ENCODE results near the gene KLHL34.

KLHL34 gene, protein sequence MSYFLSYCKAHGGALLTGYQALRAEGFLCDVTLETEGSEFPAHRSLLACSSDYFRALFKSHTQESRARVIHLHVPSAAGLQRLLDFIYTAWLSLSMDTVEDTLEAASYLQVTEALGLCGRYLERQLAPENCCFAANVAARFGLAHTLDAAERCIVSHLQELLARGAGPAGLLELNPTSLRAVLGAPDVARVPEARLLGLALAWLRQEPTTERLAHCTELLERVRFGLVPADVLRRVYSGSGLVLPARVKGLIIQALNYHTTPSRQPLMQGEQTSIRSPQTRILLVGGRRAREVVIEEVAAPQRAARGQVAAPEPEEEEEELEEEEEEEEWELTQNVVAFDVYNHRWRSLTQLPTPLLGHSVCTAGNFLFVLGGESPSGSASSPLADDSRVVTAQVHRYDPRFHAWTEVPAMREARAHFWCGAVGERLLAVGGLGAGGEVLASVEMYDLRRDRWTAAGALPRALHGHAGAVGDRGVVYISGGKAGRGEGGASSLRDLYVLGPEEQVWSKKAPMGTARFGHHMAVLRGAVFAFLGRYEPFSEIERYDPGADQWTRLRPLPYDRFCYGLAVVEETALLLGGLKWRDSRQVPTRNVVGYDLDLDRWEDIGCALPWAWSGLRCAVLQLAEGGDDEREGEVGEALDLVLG

DNA sequence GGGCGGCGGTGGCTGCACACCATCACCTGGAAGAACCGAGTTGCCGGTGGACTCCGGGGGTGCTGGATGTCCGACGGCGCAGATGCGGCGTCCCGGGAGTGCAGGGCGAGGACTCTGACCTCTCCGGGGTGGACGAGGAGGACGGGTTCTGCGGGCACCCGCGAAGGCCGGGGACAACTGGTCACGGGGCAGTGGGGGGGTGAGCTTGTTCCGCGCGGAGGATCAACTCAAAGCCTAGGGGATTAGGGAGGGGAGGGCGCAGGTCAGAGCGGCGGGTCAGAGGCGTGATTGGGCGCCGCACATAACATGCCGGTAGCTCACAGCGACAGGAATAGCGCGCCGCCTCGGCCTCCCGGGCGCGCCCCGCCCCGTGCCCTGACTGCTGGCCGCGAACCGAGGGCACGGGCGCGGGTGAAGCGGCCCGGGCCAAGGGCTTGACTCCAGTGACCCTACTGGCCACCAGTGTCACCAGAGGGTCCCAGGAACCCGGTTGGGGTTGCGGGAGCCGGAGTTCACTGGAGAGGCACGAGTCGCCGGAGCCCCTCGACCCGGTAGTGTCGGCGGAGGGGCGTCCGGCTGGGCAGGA lies at the start of gene KLHL34:
Gene KLHL34, minus strand, starts transcription at position 179 of the 586 bp plus-strand sequence. CDS start 542 bp downstream, outside the sequence.
- Mint-ChIP-seq H3K27me3 (peaks cover 20 to 30% of the 10 kb centered on the region in 2 donors), H3K4me1 (peaks cover 7 to 11% of the 10 kb centered on the region in 2 donors), H3K36me3 (peaks cover 3 to 4% of the 10 kb centered on the region in 2 donors), H3K27ac (peak within 1 kb of the TSS; percentile 67), H3K9me3 (peaks cover 0 to 3% of the 10 kb centered on the region in 2 donors), H3K4me3 (peak within 1 kb of the TSS; percentile 52 to 68)
- DNase-seq = no peak
- no peak for ATAC-seq (replicated peaks)

- Mint-ChIP-seq H3K9me3 (peaks cover 0 to 3% of the 10 kb centered on the region in 2 donors), H3K27me3 (peaks cover 0 to 5% of the 10 kb centered on the region in 2 donors)
Observed at GRCh38 chrX:21705225-21705624, 47.1 kb upstream of the KLHL34 start.

DNA sequence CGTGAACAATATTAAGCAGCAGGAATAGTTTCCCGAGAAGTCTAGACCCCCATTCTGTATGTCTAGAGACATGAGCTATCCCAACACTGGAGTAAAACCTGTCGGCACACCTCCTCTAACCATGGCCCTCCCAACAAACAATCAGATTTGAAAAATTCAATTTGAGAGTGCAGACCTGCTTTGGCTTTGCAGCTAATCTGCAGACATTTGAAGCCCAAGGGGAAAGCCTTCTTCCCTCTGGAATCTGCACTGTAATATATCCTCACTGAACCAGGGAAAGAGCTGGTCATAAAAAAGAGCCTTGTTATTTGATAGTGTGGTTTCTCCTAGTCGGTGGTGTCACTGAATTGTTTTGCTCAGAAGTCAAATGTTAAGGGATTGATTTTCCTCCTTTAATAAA lies 44.6 kb upstream of the KLHL34 start:
- H3K36me3 Mint-ChIP-seq = peaks cover 0 to 3% of the 10 kb centered on the region in 2 donors
- H3K27me3 Mint-ChIP-seq = peaks cover 0 to 5% of the 10 kb centered on the region in 2 donors
- peaks cover 0 to 9% of the 10 kb centered on the region in 2 donors for H3K9me3 Mint-ChIP-seq
- peaks cover 8 to 12% of the 10 kb centered on the region in 2 donors for H3K4me1 Mint-ChIP-seq
- no peak overlapping the region for H3K4me3 Mint-ChIP-seq
- H3K27ac Mint-ChIP-seq = no peak overlapping the region
- DNase-seq (no peak), ATAC-seq (replicated peaks) (no peak)

More at GRCh38 chrX:21705225-21705624, 47.1 kb upstream of the KLHL34 start:
- ATAC-seq (replicated peaks) (no peak), DNase-seq (no peak)
- Mint-ChIP-seq H3K27ac (no peak overlapping the region), H3K36me3 (no peaks in the 10 kb centered on the region), H3K4me3 (no peak overlapping the region), H3K4me1 (no peaks in the 10 kb centered on the region)

GRCh38 chrX:21700967-21701366 lies 42.8 kb upstream of the KLHL34 start:
- Mint-ChIP-seq H3K27me3 (no peaks in the 10 kb centered on the region), H3K9me3 (peaks cover 0 to 5% of the 10 kb centered on the region in 2 donors), H3K4me1 (peaks cover 8 to 12% of the 10 kb centered on the region in 2 donors), H3K4me3 (no peak overlapping the region), H3K36me3 (peaks cover 0 to 3% of the 10 kb centered on the region in 2 donors), H3K27ac (no peak overlapping the region)
- ATAC-seq (replicated peaks) (no peak), DNase-seq (no peak)

GRCh38 chrX:21700275-21700674 lies 42.1 kb upstream of the KLHL34 start:
- H3K27ac Mint-ChIP-seq = no peak overlapping the region
- H3K36me3 Mint-ChIP-seq = peaks cover 0 to 3% of the 10 kb centered on the region in 2 donors
- peaks cover 0 to 5% of the 10 kb centered on the region in 2 donors for H3K9me3 Mint-ChIP-seq
- no peak overlapping the region for H3K4me3 Mint-ChIP-seq
- ATAC-seq (replicated peaks) (no peak), DNase-seq (no peak)
- H3K4me1 Mint-ChIP-seq = peaks cover 8 to 12% of the 10 kb centered on the region in 2 donors
- H3K27me3 Mint-ChIP-seq = no peaks in the 10 kb centered on the region

DNA sequence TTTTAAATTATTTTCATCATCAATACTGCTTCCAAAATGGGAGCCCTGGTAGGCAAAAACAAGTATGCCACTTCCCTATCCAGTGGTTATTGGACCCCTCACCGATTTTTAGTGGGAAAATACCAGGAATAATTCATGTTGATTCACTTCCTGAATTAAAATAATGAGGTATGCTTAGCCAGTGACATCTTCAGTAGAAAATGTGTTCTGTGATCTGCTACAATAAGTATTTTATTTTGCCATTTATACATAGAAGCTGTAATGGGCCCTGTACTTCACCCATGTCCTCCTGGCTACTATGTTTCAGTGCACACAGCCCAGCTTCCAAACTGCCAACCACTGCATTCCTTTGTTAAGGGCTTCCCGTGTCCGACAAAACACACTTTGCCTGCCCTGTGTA lies 41.0 kb upstream of the KLHL34 start:
- Mint-ChIP-seq H3K9me3 (peaks cover 0 to 5% of the 10 kb centered on the region in 2 donors), H3K4me1 (peaks cover 8 to 12% of the 10 kb centered on the region in 2 donors), H3K27ac (no peak overlapping the region), H3K36me3 (peaks cover 0 to 3% of the 10 kb centered on the region in 2 donors), H3K27me3 (no peaks in the 10 kb centered on the region), H3K4me3 (no peak overlapping the region)
- DNase-seq (no peak), ATAC-seq (replicated peaks) (no peak)

GRCh38 chrX:21698272-21698671 lies 40.1 kb upstream of the KLHL34 start:
- ATAC-seq (replicated peaks) (peak; percentile 74 to 91), DNase-seq (peak; percentile 1)
- Mint-ChIP-seq H3K4me3 (no peak overlapping the region), H3K36me3 (peaks cover 0 to 3% of the 10 kb centered on the region in 2 donors), H3K9me3 (peaks cover 0 to 5% of the 10 kb centered on the region in 2 donors), H3K4me1 (peaks cover 8 to 12% of the 10 kb centered on the region in 2 donors), H3K27ac (peak overlapping the region; percentile 53), H3K27me3 (no peaks in the 10 kb centered on the region)

GRCh38 chrX:21691512-21692018 lies 33.4 kb upstream of the KLHL34 start:
- no peak overlapping the region for H3K4me3 Mint-ChIP-seq
- peaks cover 0 to 9% of the 10 kb centered on the region in 2 donors for H3K27me3 Mint-ChIP-seq
- DNase-seq = no peak
- no peaks in the 10 kb centered on the region for H3K36me3 Mint-ChIP-seq
- ATAC-seq (replicated peaks) = no peak
- no peak overlapping the region for H3K27ac Mint-ChIP-seq
- peaks cover 0 to 4% of the 10 kb centered on the region in 2 donors for H3K9me3 Mint-ChIP-seq
- no peaks in the 10 kb centered on the region for H3K4me1 Mint-ChIP-seq

- H3K4me3 Mint-ChIP-seq = no peak overlapping the region
- H3K9me3 Mint-ChIP-seq = peaks cover 0 to 4% of the 10 kb centered on the region in 2 donors
- H3K27me3 Mint-ChIP-seq = peaks cover 13 to 17% of the 10 kb centered on the region in 2 donors
- H3K36me3 Mint-ChIP-seq = no peaks in the 10 kb centered on the region
- H3K27ac Mint-ChIP-seq = no peak overlapping the region
- H3K4me1 Mint-ChIP-seq = no peaks in the 10 kb centered on the region
- ATAC-seq (replicated peaks) (no peak), DNase-seq (no peak)
Observed at GRCh38 chrX:21683941-21684340, 25.8 kb upstream of the KLHL34 start.

DNA sequence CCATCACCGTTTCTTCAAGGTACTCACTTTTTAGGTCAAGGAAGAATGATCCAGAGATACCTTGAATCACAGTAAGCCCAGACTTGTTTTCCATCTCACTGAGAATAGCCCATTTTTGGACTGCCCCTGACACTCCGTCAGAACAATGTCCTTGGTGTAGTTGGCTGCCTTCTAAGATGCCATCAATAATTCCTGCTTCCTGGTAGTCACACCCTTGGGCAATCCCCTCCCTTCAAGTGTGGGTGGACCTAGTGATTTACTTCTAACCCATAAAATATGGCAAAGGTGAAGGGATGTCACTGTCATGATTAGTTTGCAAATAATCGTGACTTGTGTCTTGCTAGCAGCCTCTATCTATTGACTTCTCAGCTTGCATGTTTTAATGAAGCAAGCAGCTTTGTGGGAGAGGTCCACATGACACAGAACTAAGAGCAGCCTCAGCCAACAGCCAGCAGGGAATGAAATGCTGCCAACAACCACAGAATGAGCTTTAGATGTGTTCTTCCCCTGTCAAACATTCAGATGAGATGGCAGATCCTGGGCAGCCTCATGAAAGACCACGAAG lies 20.0 kb upstream of the KLHL34 start:
- DNase-seq (no peak), ATAC-seq (replicated peaks) (no peak)
- no peak overlapping the region for H3K27ac Mint-ChIP-seq
- H3K4me1 Mint-ChIP-seq = peaks cover 0 to 4% of the 10 kb centered on the region in 2 donors
- H3K27me3 Mint-ChIP-seq = peaks cover 11% of the 10 kb centered on the region in 2 donors
- H3K9me3 Mint-ChIP-seq = no peaks in the 10 kb centered on the region
- no peak overlapping the region for H3K4me3 Mint-ChIP-seq
- H3K36me3 Mint-ChIP-seq = no peaks in the 10 kb centered on the region

GRCh38 chrX:21675931-21676330 lies 17.8 kb upstream of the KLHL34 start:
- Mint-ChIP-seq H3K4me1 (peaks cover 0 to 4% of the 10 kb centered on the region in 2 donors), H3K27me3 (peaks cover 14 to 15% of the 10 kb centered on the region in 2 donors), H3K36me3 (no peaks in the 10 kb centered on the region), H3K27ac (no peak overlapping the region), H3K4me3 (no peak overlapping the region), H3K9me3 (no peaks in the 10 kb centered on the region)
- no peak for DNase-seq
- ATAC-seq (replicated peaks) = no peak

DNA sequence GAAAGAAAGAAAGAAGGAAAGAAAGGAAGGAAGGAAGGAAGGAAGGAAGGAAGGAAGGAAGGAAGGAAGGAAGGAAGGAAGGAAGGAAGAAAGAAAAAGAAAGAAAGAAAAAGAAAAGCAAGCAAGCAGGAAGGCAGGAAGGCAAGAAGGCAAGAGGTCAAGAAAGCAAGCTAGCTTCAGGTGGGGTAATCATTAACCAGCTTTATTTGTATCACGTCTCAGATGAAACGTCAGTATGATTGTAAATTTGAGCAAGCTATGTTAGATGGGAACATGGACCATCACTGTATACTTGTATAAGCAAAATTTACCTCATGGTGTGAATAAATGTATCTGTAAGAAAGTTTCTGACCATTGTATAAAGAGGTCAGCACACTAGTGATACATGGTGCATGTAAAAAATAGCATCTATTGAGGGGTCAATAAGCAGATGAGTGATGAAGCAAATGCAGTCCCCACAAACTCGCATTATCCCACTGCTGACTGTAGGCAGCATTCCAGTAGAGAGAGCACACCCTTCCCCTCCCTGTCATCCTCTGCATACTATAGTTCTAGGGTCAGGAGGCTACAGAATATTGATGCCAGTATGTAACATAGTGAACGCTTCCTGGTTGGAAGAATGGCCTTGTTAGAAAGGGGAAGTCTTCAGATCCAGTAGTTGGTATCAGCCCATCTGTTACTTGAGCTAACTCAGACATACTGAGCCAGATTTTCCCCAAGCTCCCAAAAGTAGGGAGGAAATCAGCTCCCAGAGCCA lies 16.5 kb upstream of the KLHL34 start:
- H3K27me3 Mint-ChIP-seq = peaks cover 14 to 15% of the 10 kb centered on the region in 2 donors
- DNase-seq (no peak), ATAC-seq (replicated peaks) (no peak)
- peaks cover 0 to 4% of the 10 kb centered on the region in 2 donors for H3K4me1 Mint-ChIP-seq
- H3K9me3 Mint-ChIP-seq = no peaks in the 10 kb centered on the region
- no peak overlapping the region for H3K4me3 Mint-ChIP-seq
- no peaks in the 10 kb centered on the region for H3K36me3 Mint-ChIP-seq
- no peak overlapping the region for H3K27ac Mint-ChIP-seq

DNA sequence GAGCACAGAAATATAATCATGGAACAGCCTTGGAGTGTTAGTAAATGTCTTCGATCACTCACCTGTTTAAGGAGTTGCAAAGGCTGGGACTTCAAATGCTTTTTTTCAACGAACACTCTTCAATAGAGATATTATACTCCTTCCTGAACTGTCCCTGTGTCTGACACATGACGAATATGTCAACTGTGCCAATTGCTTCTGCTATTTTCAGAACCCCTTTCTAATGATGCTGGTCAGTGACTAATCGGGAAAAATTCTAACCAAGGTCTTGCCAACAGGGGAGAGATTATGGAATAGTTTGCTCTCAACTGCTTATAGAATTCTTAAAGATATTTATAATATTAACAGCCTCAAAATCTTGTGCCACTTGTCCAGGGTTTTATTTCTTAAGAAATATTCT lies 8.5 kb upstream of the KLHL34 start:
- Mint-ChIP-seq H3K27me3 (peaks cover 17 to 36% of the 10 kb centered on the region in 2 donors), H3K4me3 (no peak overlapping the region), H3K9me3 (peaks cover 0 to 5% of the 10 kb centered on the region in 2 donors), H3K36me3 (no peaks in the 10 kb centered on the region), H3K4me1 (no peaks in the 10 kb centered on the region), H3K27ac (no peak overlapping the region)
- no peak for DNase-seq
- no peak for ATAC-seq (replicated peaks)

Measured in stimulated activated naive B cell treated with anti-CD40 and anti-IgM and Interleukin-4, amounts not matched to agents 10 μg/mL and 1 μg/mL and 100 μg/mL, for 72 hours (primary cell).